GM21381 (cell line): ENCODE data around the gene PRAMEF5.
"Not testable (repeated sequence)": the region's sequence is repeated elsewhere in the genome, so short reads cannot be mapped to it uniquely, and the experiment has no call there.

Experiments
- ATAC-seq: cut with Tn5 transposase; IDR thresholded peaks from one replicate; pipeline ENCODE4 v1.9.1; 2021; ENCODE audit warnings: mild to moderate bottlenecking, moderate library complexity; ENCODE audit not compliant: unreplicated experiment

The PRAMEF5 gene

DNA sequence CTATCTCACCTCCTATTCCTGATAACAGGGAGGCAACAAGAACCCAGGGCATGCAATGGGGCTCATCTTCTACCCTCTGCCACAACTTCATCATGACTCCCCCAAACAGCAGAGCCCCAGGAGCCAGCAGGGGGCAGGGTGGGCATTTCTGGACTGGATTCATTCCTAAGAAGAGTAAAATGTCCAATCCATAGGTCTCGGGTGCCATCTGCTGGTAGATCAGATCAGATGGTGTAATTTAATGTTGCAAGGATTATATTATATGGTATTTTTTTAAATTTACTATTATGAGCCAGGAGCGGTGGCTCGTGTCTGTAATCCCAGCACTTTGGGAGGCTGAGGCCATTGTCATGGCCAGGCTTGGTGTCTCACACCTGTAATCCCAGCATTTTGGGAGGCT lies 11.1 kb downstream of the PRAMEF5 start:
- not testable (repeated sequence) for ATAC-seq

DNA sequence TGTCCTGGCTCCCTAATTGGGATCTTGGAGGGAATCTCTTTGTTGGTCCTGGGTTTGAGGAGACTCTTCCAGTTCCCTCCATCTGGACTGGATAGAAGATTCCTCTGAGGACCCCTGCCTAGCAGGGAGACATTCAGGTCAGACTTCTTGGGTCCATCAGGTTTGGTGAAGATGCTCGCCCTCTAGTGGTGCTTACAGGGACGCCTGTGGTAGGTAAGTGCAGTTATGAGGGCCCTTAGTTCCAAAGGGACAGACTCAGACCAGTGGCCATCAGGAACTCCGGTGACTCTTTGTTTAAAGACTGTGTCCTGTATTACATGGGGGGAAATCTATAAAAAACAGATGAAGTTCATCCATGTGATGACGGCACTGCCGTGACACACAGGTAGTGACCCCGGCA lies 23.0 kb downstream of the PRAMEF5 start:
- not testable (repeated sequence) for ATAC-seq

DNA sequence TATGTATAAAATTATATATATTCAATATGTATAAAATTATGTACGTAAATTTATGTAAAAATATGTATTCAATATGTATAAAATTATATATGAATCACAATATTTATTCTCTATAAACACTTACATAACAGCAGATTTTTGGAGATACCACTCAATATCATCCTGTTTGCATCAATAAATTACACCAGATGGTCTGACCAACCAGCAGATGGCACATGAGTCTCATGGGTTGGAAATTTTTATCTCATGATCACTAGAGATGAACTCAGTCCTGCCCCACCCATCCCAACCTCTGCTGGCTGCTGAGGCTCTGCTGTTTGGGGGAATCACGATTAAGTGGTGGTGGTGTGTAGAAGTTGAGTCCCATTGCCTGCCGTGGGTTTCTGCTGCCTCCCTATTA lies 25.6 kb downstream of the PRAMEF5 start:
- ATAC-seq: not testable (repeated sequence)

DNA sequence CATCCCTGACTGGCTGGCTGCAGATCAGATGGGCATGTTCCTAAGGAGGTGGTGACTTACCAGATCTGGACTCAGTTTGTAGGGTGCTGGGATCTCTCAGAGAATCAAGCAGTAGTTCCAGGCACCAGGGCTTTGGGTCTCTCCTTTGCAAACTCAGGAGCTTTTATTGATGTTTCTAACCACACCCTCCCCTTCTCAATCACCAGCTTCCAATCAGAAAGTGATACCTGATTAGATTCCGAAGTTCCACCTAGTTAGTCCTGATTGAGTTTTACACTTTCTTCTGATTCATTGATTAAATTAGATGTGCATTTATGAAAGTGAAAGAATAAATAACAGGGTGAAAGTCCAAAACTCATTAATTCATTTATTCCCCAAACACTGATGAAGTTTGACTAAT lies 31.0 kb downstream of the PRAMEF5 start, which contains the start of gene PRAMEF8:
TSS of gene PRAMEF8 (minus strand) at position 101 of the 400 bp plus-strand sequence. CDS start 1,046 bp downstream, outside the sequence.
- not testable (repeated sequence) for ATAC-seq

DNA sequence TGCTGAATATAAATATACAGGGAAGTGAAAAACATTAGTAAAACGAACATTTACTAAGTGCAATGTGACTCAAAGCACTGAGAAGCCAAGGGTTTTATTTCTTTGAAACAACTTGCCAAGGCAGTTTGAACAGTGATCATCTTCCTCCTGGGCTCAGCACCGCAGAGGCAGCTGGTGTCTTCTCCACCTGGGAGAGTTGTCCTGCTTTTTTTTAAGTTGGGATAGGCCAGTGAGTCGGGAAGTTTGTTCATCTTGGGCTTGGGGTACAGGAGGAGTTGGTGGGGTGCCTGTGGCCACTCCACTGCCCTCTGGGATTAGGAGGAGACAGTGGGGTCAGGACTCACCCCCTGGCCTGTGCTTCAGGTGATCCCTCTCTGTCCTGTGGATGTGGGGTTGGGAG lies 35.0 kb downstream of the PRAMEF5 start:
- ATAC-seq: not testable (repeated sequence)

DNA sequence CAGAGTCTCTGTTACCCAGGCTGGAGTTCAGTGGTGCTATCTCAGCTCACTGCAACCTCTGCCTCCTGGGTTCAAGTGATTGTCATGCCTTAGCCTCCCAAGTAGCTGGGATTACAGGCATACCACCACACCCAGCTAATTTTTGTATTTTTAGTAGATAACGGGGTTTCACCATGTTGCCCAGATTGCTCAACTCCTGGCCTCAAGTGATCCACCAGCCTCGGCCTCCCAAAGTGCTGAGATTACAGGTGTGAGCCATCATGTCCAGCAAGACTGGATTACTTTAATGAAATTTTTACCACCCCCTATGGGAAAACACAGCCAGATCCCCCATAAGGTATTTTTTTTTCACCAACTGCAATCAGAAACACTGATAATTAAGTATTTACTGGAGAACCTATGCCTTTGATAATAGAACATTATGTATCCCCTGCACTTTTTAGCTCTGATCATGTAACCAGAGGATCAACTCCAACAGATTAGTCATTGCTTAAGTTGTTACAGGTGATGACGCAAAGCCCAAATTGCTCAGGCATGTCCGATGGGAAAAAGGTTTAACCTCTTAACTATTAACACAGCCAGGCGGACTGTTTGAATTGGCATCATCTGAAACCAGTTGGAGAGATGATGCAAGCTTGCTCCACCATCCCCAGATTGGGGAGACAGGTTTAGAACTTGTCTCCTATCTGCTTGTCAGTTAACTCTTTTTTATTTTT lies 43.4 kb downstream of the PRAMEF5 start:
- ATAC-seq: not testable (repeated sequence)

DNA sequence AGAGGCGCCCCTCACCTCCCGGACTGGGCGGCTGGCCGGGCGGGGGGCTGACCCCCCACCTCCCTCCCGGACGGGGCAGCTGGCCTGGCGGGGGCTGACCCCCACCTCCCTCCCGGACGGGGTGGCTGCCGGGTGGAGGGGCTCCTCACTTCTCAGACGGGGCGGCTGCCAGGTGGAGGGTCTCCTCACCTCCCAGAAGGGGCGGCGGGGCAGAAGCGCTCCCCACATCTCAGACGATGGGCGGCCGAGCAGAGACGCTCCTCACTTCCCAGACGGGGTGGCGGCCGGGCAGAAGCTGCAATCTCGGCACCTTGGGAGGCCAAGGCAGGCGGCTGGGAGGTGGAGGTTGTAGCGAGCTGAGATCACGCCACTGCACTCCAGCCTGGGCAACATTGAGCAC lies 44.7 kb downstream of the PRAMEF5 start:
- ATAC-seq: not testable (repeated sequence)

DNA sequence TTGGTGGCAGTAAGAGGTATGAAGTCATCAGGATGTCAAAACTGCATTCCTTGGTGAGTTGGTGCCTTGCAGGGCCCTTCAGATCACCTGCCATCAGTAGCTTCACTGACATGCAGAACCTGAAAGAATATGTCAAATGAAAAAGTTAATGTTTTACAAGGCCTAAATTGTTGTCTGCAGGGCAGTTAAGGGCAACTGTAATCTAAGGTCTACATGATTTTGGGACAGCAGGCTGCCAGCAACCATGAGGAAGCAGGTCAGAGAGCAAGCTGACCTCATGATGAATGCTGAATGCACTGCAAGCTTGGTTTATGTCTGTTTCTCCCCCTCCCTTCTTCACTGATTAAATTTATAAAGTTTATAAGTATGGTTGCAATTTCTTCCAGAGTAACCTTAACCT lies 48.2 kb downstream of the PRAMEF5 start:
- ATAC-seq: not testable (repeated sequence)

DNA sequence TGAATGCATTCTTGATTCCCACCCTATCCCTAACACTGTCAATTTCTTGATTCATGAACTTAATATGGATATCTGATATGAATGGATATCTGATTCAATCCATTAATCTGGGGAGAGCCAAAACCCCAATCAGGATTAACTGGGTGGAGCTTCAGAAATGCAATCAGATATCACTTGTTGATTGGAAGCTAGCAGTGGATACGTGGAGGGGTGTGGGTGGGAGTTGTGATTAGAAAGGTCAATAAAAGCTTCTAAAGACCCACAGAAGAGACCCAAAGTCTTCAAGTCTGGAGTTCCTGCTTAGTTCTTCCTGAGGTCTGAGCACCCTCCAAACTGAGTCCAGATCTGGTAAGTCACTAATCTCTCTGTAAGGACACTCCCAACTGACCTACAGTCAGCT lies 49.2 kb downstream of the PRAMEF5 start, which contains the start of gene PRAMEF33:
TSS of gene PRAMEF33 (plus strand) at position 301 of the 400 bp plus-strand sequence. CDS start 2,416 bp downstream, outside the sequence.
- not testable (repeated sequence) for ATAC-seq
